Right renal pelvis (tissue), 4 donors: ENCODE measurements around the gene KRTAP16-1. TPM values are rescaled to one million over a fixed set of nuclear protein-coding genes. Genes with fewer than 3 reads are reported as not detected.
"Not testable (repeated sequence)": the region's sequence is repeated elsewhere in the genome, so short reads cannot be mapped to it uniquely, and the experiment has no call there.

ENCODE experiments used
- DNase-seq, 4 donors: peaks; one replicate each; pipeline ENCODE4 v3.0.0-alpha.2; 2013; ENCODE audit warnings: low read depth in 4 of 4, low spot score in 3 of 4, missing footprints in 1 of 4
- polyA plus RNA-seq, 4 donors: library from polyadenylated mRNA; unstranded; fragments of 120-200 nt; gene quantifications; one replicate each; pipeline ENCODE4 v1.2.1, GENCODE V29; 2013; ENCODE audit not compliant: insufficient read length in 4 of 4

KRTAP16-1 gene
- polyA plus RNA-seq, 4 donors, result not detected

DNA sequence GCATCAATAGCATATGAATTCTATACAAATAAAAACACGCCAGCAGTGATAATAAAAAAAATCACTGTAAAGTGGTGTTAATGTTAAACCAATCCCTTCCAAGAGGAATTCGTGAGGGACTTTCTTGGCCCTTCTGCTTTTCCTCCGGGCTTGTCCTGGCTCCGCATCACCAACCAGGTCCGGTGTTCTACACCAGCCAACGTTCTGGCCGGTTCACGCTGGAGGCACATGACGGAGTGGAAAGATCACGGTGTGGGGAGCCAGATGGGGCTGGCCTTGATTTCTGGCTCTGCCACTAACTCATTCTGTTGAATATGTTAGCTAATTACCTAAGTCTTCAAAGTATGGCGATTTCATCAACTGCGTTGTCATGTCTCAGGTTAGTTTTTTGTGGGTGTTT, 5.0 kb downstream of the KRTAP16-1 start:
- DNase-seq, result no peak

DNA sequence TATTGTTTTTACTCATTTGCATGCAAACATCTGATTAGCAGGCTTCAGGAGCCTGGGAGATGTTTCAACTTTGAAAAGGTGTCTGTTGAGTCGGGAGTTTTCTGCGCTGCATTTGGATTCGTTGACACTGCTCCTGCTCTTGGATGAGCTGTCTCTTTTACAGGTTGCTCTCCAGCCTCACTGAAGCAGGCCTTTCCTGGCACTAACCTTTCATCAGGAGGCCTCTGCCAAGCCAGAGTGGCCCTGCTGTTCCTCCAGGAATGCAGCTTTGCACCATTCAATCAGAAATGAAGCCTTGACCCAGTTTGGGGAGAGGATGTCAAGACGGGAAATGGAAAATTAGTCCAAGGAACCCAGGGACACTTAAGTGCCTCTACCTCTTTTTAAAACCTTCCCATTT, 6.1 kb downstream of the KRTAP16-1 start:
- no peak for DNase-seq

DNA sequence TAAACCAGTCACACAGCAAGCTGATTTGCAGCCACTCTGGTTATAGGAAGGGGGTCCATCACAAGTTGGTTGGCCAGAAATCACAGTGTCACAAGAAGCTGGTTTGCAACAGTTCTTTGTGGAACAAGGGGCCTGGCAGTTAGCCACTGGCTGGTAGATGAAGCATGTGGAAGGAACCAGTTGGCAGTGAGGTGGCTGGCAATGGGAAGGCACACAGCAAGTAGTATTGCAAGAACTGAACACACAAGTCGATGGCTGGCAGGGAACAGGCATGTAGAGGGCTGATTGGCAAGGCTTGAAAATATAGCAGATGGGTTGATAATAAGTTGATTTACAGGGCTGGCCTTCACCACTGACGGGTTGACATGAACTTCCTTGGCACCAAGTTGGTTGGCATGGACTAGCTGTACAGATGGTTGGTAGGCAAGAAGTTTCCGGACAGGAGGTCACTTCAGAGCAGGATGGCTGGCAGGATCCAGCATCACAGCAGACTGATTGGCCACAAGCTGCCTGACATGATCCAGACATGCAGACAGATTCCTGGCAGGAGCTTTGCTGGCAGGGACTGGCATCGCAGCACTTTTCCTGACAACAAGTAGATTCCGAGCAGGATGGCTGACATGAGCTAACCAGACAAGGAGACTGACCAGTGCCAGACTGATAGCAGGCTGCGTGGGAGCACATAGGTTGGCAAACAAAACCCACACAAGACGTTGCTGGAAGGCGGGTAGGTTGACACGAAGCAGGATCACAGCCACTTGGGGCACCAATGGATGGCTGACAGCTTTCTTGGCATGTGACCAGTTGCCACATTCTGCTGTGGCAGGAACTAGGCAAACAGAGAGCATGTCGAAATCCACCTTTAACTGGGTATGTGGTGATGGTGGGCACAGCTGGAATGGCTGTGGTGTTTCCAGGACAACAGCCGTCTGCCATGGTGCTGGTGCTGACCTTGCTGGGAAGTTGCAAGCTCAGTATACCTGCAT, 6.9 kb downstream of the KRTAP16-1 start, which contains the start of gene KRTAP29-1:
TSS of gene KRTAP29-1 (minus strand) at position 936 of the 986 bp plus-strand sequence. CDS start at position 936, 0 bp downstream.
- DNase-seq, result no peak

DNA sequence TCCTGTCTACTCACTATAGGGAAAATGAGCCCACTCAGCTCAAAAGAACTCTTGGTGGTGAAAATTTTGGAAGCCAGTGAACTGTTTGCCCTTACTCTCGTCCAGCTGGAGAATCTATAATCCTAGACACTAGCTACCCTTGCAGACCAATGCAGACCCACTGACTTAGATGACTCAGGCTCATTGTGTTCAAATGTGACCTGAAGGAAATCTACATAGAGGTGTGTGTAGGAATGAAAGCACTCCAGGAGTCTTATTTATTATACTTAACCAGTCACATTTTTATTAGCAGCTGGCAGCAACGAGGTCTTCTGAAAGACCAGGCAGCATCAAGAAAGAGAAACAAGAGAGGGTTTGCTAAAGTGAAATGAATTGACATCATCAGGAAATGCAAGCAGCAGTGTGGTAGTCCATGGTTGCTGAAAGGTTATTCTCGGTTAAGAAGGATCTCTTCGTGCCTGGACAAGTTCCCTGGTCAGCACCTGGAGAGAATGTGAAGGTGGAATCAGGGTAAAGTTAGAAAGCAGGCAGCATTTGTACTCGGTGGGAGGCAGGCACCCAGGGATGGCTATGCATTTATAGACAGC, 7.8 kb downstream of the KRTAP16-1 start:
- DNase-seq, result no peak

DNA sequence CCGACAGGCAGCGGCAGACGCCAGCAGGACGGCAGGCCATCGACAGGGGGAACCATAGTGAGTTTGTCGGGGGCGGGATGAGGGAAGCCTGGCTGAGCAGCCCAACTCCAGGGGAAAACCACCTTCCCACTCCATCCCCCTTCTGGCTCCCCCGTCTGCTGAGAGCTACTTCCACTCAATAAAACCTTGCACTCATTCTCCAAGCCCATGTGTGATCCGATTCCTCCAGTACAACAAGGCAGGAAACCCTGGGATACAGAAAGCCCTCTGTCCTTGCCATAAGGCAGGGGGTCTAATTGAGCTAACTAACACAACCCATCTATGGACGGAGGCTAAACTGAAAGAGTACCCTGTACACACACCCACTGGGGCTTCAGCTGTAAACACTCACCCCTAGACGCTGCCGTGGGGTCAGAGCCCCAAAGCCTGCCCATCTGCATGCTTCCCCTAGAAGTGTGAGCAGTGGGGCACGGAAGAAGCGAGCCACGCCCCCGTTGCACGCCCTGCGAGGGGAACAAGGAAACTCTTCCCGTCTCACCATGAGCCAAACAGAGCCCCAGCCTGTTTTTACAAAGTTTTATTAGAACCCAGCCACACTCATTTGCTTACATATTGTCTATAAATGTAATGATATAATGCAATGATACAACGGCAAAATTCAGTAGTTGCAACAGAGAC, 10.5 kb downstream of the KRTAP16-1 start:
- DNase-seq, result no peak

DNA sequence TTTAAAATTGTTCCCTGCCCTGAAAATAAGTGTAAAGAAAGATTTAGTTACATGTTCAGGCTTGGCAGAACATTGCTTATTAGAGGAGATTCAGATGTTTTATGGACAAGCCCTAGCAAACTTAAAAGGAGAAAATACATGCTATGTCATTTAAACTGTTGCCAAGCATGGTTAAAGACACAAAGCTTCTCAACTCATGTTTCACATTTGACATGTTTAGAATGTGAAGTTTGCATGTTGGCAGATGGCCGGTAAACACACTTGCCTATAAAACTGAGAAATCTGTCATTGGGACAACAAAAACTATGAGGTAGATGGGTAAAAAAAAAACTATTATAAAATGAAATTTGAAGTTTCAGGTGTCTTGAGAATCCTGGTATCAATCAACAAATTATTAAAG, 12.3 kb downstream of the KRTAP16-1 start:
- DNase-seq, result no peak

DNA sequence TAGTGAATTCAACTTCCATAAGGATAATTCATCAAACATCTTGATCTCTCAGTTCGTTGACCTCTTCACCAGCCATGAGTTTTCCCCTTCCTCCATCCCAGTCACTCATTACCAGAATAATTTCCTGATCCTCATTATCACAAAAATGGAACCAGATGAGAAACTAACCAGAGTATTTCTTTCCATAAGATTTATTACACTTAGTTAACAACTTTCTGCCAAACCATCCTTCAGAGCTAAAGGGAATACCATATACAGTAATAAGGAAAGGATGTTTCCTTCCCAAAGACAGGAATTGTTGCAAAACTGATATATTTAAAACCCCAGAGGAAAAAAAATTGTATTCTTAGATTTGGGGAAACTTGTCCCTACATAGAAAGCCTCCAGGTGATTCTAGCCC, 15.1 kb downstream of the KRTAP16-1 start:
- no peak for DNase-seq

DNA sequence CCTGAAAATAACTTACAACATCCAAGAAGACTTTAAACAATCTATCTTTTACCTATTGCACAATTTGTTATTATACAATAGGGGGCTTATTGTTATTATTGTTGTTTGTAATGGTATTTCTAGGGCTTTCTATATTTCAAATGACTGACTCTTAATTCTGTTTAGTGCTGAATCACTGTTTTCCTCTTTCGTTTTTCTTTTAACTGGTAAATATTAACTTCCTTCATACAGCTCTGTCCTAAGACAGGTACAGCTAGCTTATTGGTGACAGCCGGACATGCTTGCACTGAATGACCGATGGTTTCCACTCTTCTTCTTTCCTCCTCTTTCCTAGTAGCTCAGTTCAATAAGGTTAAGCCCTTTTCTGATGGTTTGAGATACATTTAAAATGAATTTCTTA, 22.1 kb downstream of the KRTAP16-1 start:
- no peak for DNase-seq

DNA sequence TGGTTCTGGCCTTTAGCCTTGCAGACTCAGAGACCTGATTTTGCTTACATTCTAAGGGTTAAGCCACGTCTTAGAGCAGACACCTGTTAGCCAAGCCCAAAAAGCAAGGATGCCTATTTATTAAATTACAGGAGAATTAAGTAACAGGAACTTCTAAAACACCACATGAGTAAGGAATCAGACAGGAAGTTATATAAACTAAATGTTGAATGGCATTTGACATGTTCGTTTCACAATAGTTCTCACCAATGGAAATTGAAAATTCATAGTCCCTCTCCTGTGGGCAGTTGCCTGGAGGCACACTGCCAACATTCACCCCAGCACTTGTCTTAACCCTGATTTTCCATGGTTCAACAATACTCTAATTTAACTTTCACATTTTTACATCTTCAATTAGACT, 24.6 kb downstream of the KRTAP16-1 start:
- no peak for DNase-seq

DNA sequence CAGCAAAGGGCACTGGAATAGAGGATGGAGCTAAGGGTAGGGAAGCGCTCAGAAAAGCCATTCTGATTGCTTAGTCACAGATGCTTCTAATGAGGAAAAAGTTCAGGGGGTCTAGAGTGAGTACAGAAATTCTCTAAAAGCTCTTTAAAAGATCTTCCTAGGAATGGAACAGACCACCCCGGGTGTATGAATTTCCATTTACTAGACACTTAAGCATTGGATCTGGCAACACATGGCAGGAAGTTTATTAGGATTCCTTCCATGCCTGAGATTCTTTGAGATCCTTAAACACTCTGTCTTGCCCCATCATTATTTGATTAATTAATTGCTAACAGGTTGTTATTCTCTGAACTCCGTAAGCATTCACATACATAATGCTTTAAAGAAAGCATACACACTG, 25.1 kb downstream of the KRTAP16-1 start:
- no peak for DNase-seq

DNA sequence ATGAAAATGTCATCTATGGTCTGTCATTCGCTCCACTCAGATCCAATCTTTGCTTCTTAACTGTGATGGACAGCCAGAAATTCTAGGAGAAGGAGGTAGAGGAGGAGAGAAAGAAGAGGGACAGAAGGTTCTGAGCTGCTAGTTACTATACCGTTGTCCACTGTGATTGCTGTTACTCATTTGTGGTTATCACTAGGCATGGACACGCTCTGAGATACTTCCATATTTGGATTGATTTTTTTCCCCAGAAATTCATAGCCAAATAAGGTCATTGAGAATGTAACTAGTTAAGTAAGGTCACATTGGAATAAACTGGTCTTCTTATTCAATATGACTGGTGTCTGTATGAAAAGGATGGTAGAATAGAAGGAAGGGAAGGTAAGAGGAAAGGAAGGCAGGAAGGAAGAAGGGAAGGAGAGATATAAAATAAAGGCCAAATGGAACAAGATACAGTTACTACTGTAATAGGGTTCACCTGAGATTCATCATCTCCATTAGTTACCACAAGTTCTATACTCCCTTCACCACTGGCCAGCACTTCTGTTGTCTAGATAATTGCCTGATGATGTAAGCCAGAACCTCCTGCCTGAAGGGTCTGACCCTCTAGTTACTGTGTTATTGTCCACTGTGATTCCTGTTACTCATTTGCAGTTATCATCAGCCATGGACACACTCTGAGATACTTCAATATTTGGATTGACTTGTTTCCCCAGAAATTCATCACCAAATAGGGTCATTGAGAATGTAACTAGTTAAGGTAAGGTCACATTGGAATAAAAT, 30.7 kb downstream of the KRTAP16-1 start:
- no peak for DNase-seq

DNA sequence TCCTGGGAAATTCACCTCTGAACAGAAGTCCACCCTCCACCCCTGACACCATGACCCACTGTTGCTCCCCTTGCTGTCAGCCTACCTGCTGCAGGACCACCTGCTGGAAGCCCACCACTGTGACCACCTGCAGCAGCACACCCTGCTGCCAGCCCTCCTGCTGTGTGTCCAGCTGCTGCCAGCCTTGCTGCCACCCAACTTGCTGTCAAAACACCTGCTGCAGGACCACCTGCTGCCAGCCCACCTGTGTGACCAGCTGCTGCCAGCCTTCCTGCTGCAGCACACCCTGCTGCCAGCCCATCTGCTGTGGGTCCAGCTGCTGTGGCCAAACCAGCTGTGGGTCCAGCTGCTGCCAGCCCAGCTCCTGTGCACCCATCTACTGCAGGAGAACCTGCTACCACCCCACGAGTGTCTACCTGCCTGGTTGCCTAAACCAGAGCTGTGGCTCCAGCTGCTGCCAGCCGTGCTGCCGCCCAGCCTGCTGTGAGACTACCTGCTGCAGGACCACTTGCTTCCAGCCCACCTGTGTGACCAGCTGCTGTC, 33.4 kb downstream of the KRTAP16-1 start, which contains the start of gene KRTAP9-7:
TSS of gene KRTAP9-7 (plus strand) at position 51 of the 543 bp plus-strand sequence. CDS start at position 51, 0 bp downstream.
- not testable (repeated sequence) for DNase-seq

DNA sequence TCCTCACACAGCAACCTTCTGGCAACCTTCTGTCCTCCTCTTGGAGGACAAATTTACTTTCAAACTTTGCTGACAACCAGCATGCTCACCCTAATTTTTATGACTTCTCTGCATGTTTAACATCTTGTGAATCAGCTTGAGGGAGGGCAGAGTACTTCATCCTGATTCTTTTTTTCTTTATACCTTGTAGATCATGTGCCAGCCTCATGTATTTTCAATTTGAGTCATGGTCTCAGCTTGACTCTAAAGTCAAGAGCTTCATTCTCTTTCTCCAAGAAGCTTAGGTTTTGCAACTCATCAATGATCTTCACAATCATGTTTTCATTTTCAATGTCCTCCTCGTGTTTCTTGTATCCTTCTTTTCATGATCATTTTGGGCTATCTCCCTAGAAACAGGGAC, 37.3 kb downstream of the KRTAP16-1 start:
- no peak for DNase-seq

DNA sequence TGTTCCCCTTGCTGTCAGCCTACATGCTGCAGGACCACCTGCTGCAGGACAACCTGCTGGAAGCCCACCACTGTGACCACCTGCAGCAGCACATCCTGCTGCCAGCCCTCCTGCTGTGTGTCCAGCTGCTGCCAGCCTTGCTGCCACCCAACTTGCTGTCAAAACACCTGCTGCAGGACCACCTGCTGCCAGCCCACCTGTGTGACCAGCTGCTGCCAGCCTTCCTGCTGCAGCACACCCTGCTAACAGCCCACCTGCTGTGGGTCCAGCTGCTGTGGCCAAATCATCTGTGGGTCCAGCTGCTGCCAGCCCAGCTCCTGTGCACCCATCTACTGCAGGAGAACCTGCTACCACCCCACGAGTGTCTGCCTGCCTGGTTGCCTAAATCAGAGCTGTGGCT, 37.8 kb downstream of the KRTAP16-1 start:
- DNase-seq, result not testable (repeated sequence)

DNA sequence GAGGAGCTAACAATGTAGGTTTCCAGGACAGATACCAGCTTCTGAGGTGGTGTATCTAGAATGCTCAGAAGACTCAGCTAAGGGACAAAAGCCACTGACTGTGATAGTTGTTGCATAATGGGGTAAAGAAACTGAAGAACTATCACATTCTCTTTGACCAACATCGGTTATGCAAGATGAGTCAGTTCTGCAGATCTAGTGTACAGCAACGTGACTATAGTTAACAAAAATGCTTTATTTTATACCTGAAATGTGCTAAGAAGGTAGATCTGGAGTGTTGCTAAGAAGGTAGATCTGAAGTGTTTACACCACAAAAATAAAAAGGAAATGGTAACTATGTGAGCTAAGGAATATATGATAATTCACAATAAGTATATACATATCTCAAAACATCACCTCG, 41.4 kb downstream of the KRTAP16-1 start:
- DNase-seq, result no peak

DNA sequence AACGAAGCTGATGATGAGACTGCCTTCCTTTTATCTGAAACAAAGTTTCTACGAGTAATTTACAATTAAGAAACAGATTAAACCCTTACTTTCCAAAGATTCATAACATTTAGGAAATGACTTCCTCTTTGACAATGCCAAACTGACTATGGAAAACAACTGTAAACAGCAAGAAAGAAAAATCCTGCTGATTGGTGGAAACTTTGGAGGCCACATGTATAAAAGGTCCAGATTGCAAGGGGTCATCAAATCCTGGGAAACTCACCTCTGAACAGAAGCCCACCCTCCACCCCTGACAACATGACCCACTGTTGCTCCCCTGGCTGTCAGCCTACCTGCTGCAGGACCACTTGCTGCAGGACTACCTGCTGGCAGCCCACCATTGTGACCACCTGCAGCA, 44.0 kb downstream of the KRTAP16-1 start, which contains the start of gene KRTAP9-6:
TSS of gene KRTAP9-6 (plus strand) at position 301 of the 400 bp plus-strand sequence. CDS start at position 301, 0 bp downstream.
- DNase-seq, result no peak

DNA sequence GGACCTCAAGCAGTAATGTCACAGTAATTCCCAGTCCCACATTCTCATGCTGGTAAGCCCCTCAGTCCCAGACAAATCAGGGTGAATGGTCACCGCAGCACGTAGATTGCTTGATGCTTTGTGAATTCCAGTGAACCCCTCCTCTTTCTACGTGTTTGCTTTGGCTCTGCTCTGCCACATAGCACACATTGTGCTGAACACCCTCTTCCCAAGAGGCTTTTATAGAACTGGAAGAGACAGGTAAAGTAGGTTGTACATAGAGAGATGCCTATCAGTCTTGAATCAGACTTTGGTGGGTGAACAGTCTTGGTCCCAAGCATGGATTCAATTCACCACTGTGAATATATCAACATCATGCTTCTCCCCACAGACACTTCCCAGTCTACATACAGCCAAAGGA, 44.5 kb downstream of the KRTAP16-1 start:
- no peak for DNase-seq

DNA sequence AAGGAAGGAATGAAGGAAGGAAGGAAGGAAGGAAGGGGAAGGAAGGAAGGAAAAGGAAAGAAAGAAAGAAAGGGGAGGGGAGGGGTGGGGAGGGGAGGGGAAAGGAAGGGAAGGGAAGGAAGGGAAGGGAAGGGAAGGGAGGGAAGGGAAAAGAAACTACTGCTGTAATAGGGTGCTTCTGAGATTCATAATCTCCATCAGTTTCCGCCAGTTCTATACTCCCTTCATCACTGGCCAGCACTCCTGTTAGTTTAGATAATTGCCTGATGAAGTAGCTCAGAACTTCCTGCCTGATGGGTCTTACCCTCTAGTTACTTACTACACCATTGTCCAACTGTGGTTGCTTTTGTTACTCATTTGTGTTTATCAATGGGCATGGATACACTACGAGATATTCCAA, 45.9 kb downstream of the KRTAP16-1 start:
- no peak for DNase-seq

DNA sequence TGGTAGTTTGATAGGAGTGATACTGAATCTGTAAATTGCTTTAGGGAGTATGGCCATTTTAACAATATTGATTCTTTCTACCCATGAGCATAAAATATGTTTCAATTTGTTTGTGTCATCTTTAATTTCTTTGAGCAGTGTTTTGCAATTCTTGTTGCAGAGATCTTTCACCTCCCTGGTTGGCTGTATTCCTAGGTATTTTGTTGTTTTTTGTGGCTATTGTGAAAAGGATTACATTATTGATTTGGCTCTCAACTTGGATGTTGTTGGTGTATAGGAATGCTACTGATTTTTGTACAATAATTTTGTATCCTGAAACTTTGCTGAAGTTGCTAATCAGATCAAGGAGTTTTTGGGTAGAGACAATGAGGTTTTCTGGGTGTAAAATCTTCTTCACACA, 50.7 kb downstream of the KRTAP16-1 start:
- DNase-seq, result no peak
